ENCODE data around the gene SLC28A3. TPM values are rescaled to one million over a fixed set of nuclear protein-coding genes. Genes with fewer than 3 reads are reported as not detected.

The SLC28A3 gene
- total RNA-seq, 1 donor from 2014 or later: 0.15 TPM

- no peak for TF ChIP-seq CTCF (IDR thresholded peaks at IDR 0.05)
Measured at GRCh38 chr9:84230355-84231145, 110.0 kb downstream of the SLC28A3 start.

GRCh38 chr9:84229191-84229590 lies 111.4 kb downstream of the SLC28A3 start:
- H3K4me3 ChIP-seq: no peak overlapping the region
- no peaks in the 10 kb centered on the region for H3K27me3 ChIP-seq (ENCODE audit: low read depth)
- ATAC-seq: no peak
- H3K4me1 ChIP-seq: no peaks in the 10 kb centered on the region
- intact Hi-C loops (cut with DNase I): no loop called here
- TF ChIP-seq CTCF (IDR thresholded peaks at IDR 0.05): no peak
- H3K36me3 ChIP-seq: no peaks in the 10 kb centered on the region
- no peaks in the 10 kb centered on the region for H3K9me3 ChIP-seq
- DNase-seq: no peak
- H3K27ac ChIP-seq: no peak overlapping the region

More at GRCh38 chr9:84230355-84231145, 110.0 kb downstream of the SLC28A3 start:
- H3K9me3 ChIP-seq: no peaks in the 10 kb centered on the region
- DNase-seq (no peak), ATAC-seq (no peak)
- no peak overlapping the region for H3K4me3 ChIP-seq
- H3K4me1 ChIP-seq: no peaks in the 10 kb centered on the region
- H3K27me3 ChIP-seq (ENCODE audit: low read depth): no peaks in the 10 kb centered on the region
- intact Hi-C loops (cut with DNase I): no loop called here
- no peaks in the 10 kb centered on the region for H3K36me3 ChIP-seq
- H3K27ac ChIP-seq: no peak overlapping the region

GRCh38 chr9:84228130-84228720 lies 112.3 kb downstream of the SLC28A3 start:
- no peak overlapping the region for H3K27ac ChIP-seq
- TF ChIP-seq CTCF (IDR thresholded peaks at IDR 0.05): no peak
- no peaks in the 10 kb centered on the region for H3K4me1 ChIP-seq
- no peak for DNase-seq
- H3K27me3 ChIP-seq (ENCODE audit: low read depth): no peaks in the 10 kb centered on the region
- no peak for ATAC-seq
- intact Hi-C loops (cut with DNase I): no loop called here
- no peaks in the 10 kb centered on the region for H3K36me3 ChIP-seq
- H3K4me3 ChIP-seq: no peak overlapping the region
- H3K9me3 ChIP-seq: no peaks in the 10 kb centered on the region

GRCh38 chr9:84226126-84226525 lies 114.4 kb downstream of the SLC28A3 start:
- intact Hi-C loops (cut with DNase I): no loop called here
- no peak for TF ChIP-seq CTCF (IDR thresholded peaks at IDR 0.05)
- Histone ChIP-seq H3K27ac (no peak overlapping the region), H3K4me1 (no peaks in the 10 kb centered on the region), H3K36me3 (no peaks in the 10 kb centered on the region), H3K4me3 (no peak overlapping the region), H3K9me3 (no peaks in the 10 kb centered on the region), H3K27me3 (ENCODE audit: low read depth) (no peaks in the 10 kb centered on the region)
- ATAC-seq: peak; percentile 35 to 54
- DNase-seq: no peak

All from lower lobe of right lung (tissue), 2 donors.